Stimulated activated CD4-positive, alpha-beta T cell treated with anti-CD3 and anti-CD28 coated beads, Interleukin-15, amount 100 ng/mL, for 24 hours (primary cell): ENCODE data around the gene PTTG1.

Experiments used
- DNase-seq: peaks from one replicate; pipeline ENCODE4 v3.0.0-alpha.2; 2020

PTTG1 gene

DNA sequence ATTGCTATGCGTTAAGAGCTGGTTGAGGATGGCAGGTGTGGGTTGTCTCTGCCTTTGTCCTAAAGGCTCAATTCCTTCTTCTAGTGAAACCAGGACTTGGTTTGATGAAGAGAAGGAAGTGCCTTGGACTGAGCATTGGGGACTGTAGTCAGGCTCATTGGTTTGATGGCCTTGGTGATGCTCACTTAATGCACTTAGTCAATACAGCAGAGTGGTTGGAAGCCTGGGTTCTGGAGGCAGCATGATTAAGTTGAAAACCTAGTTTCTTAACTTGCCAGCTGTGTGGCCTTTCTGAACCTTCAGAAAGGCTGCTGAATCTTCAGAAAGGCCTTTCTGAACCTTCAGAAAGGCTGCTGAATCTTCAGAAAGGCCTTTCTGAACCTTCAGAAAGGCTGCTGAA is 52.4 kb downstream of the PTTG1 start:
- no peak for DNase-seq

DNA sequence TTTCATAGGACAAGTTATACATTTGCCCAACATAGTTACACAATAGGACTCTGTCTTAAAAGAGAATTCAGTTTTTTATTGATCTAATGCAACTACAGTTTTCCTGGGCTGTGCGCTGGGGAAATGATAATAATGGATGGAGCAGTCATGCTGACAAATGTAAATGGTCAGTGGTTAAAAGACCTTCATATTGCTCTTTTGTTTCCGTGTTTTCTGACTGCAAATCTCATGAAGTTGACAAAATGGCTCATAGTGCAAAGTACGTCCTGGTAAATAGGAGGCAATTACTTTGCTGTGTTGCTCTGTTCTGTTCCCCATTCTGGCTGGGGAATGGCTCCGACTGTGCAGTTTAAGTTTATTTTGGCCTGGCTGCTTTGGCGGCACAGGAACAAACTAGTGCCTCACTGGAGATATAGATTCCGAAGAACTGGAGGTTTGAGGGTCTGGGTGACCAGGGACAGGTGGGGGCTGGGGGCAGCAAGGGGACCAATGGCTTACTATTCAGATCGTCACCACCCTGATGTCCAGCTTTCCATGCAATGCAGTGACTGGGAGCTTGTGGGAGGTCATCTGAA is 54.3 kb downstream of the PTTG1 start:
- no peak for DNase-seq

DNA sequence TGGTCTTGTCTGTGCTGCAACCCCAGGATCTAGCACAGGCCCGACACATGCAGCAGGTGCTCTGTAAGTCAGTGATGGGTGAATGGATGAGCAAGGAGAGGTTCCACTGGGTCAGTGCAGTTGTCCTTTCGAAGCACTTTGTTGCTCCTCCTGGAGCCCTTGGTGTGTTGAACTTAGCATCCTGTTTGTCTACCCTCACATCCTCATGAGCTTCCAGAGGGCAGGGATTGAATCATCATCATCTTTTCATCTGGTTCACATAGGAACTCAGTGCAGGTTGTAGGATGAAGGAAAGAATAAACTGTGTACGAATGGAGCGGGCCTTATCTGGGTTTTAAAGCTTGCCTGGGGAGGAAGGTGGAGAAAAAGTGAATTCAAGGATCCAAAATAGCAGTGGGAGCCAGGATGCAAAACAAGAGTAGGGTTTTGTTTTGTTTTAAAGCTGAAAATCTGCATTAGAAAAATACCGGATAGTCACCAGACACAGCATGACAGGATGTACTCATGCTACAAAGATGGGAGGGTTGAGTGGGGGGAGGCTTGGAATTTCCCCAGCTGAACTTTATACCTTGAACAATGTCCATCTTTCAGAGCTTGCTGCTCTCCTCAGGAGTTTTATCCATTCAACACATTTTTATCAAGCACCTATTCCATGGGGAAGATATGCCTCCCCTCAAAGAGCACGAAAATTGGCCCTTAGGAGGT is 55.8 kb downstream of the PTTG1 start:
- DNase-seq, result no peak

DNA sequence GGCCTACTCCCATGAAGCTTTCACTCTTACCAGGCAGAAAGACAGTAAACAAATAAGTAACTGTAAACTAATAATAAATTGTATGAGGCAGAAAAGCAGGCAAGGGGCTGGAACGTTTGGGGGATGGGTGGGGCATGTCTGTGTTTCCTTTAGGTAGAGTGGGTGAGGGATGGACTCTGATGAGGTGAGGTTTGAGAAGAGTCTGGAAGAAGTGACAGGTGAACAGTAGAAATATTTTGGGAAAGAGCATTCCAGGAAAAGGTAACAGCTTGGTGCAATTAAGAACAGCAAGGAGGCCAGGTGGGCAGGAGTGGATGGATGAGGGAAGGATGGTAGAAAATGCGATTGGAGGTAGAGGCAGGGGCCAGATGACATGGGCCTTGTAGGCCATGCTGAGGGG is 56.5 kb downstream of the PTTG1 start:
- no peak for DNase-seq
